HepG2 (cell line): ENCODE measurements around the gene CIITA. TPM values are rescaled to one million over a fixed set of nuclear protein-coding genes. Genes with fewer than 3 reads are reported as not detected.
A peak's percentile ranks its signal among the peaks of the same experiment; 100 is the strongest.

ENCODE experiments used
- FOXA3 ChIP-seq: IDR thresholded peaks from 2 replicates; pipeline ENCODE4 v1.6.1; 2016; ENCODE audit warnings: missing genetic modification reagents, missing compliant biosample characterization
- JARID2 ChIP-seq: sonication (generic); formaldehyde crosslinking; IDR thresholded peaks from 2 replicates; pipeline ENCODE4 v1.8.1; 2023; ENCODE audit warnings: missing genetic modification reagents, inconsistent platforms; ENCODE audit not compliant: insufficient replicate concordance
- NR2C2 ChIP-seq: sonication (generic); formaldehyde crosslinking; IDR thresholded peaks from 2 replicates; pipeline ENCODE4 v1.4.0; 2020; ENCODE audit warnings: missing genetic modification reagents, mild to moderate bottlenecking, moderate library complexity, borderline replicate concordance
- POGZ ChIP-seq: sonication (generic); formaldehyde crosslinking; IDR thresholded peaks from 2 replicates; pipeline ENCODE4 v1.4.0; 2020; ENCODE audit warnings: mild to moderate bottlenecking, missing genetic modification reagents
- RARG ChIP-seq: sonication (generic); formaldehyde crosslinking; IDR thresholded peaks from 2 replicates; pipeline ENCODE4 v1.4.0; 2020; ENCODE audit warnings: low read depth, mild to moderate bottlenecking, missing genetic modification reagents
- SRSF4 ChIP-seq: fragments of 200-400 bp; formaldehyde crosslinking; IDR thresholded peaks from one replicate; pipeline ENCODE4 v1.6.1; 2018; ENCODE audit warnings: mild to moderate bottlenecking, low read depth, low read length, moderate library complexity; ENCODE audit not compliant: poor library complexity, severe bottlenecking
- ZNF33B ChIP-seq: sonication (generic); formaldehyde crosslinking; IDR thresholded peaks from 2 replicates; pipeline ENCODE4 v1.5.1; 2020; ENCODE audit warnings: mild to moderate bottlenecking, missing genetic modification reagents
- ZNF343 ChIP-seq: sonication (generic); formaldehyde crosslinking; IDR thresholded peaks from 2 replicates; pipeline ENCODE4 v1.4.0; 2020; ENCODE audit warnings: mild to moderate bottlenecking, missing genetic modification reagents
- ZNF367 ChIP-seq: sonication (generic); formaldehyde crosslinking; IDR thresholded peaks from 2 replicates; pipeline ENCODE4 v1.4.0; 2020; ENCODE audit warnings: missing genetic modification reagents, borderline replicate concordance
- ZNF569 ChIP-seq: sonication (generic); formaldehyde crosslinking; IDR thresholded peaks from 2 replicates; pipeline ENCODE4 v1.5.0; 2020; ENCODE audit warnings: mild to moderate bottlenecking, missing genetic modification reagents, moderate library complexity, borderline replicate concordance
- ZNF607 ChIP-seq: sonication (generic); formaldehyde crosslinking; IDR thresholded peaks from 2 replicates; pipeline ENCODE4 v1.5.1; 2020; ENCODE audit warnings: missing genetic modification reagents, mild to moderate bottlenecking, borderline replicate concordance
- ZNF619 ChIP-seq: sonication (generic); formaldehyde crosslinking; IDR thresholded peaks from 2 replicates; pipeline ENCODE4 v1.4.0; 2020; ENCODE audit warnings: mild to moderate bottlenecking, missing genetic modification reagents
- ZNF768 ChIP-seq: sonication (generic); formaldehyde crosslinking; IDR thresholded peaks from 2 replicates; pipeline ENCODE4 v1.4.0; 2020; ENCODE audit warnings: missing genetic modification reagents
- ZSCAN29 ChIP-seq: sonication (generic); formaldehyde crosslinking; conservative IDR thresholded peaks from 2 replicates; pipeline ENCODE4 v1.4.0; 2020; ENCODE audit warnings: mild to moderate bottlenecking, missing genetic modification reagents
- polyA plus RNA-seq, 8 experiments: library from polyadenylated mRNA; depleted of rRNA in 3 of 8; stranded (reverse) in 7 of 8; unstranded in 1 of 8; fragments of >200 nt; fragmentation: Illumina TruSeq in 4 of 8; extraction: Trizol in 4 of 8; gene quantifications; 2 replicates each; pipeline versions ENCODE4 v1.2.1 to v1.2.3, GENCODE V29; 2011 to 2016; ENCODE audit warnings: low read depth in 4 of 8, missing spikeins in 1 of 8, mixed read lengths in 1 of 8; ENCODE audit not compliant: insufficient read depth in 1 of 8
- total RNA-seq, 5 experiments: library from RNA; depleted of rRNA; stranded (reverse); fragments of >200 nt; fragmentation: Illumina TruSeq; extraction: Trizol; gene quantifications; 2 replicates each; pipeline ENCODE4 v1.2.3, GENCODE V29; 2016; ENCODE audit warnings: low read depth in 1 of 5
- TF ChIP-seq, protein P1 (sequence below): sonication (generic); formaldehyde crosslinking; IDR thresholded peaks from 2 replicates; pipeline ENCODE4 v1.4.0; 2020; ENCODE audit warnings: mild to moderate bottlenecking, missing genetic modification reagents
- TF ChIP-seq, protein P2 (sequence below): sonication (generic); formaldehyde crosslinking; IDR thresholded peaks from 2 replicates; pipeline ENCODE4 v1.5.1; 2020; ENCODE audit warnings: missing genetic modification reagents, mild to moderate bottlenecking, borderline replicate concordance
- TF ChIP-seq, protein P3 (sequence below): sonication (generic); formaldehyde crosslinking; IDR thresholded peaks from 2 replicates; pipeline ENCODE4 v1.8.1; 2023; ENCODE audit warnings: missing genetic modification reagents, mild to moderate bottlenecking, borderline replicate concordance

Gene CIITA
- total and polyA plus RNA-seq, 2 of the 13 experiments (the other 11 are each of a cell fraction or from before 2014, with no cell fraction given) = 0.08 to 0.09 TPM

DNA sequence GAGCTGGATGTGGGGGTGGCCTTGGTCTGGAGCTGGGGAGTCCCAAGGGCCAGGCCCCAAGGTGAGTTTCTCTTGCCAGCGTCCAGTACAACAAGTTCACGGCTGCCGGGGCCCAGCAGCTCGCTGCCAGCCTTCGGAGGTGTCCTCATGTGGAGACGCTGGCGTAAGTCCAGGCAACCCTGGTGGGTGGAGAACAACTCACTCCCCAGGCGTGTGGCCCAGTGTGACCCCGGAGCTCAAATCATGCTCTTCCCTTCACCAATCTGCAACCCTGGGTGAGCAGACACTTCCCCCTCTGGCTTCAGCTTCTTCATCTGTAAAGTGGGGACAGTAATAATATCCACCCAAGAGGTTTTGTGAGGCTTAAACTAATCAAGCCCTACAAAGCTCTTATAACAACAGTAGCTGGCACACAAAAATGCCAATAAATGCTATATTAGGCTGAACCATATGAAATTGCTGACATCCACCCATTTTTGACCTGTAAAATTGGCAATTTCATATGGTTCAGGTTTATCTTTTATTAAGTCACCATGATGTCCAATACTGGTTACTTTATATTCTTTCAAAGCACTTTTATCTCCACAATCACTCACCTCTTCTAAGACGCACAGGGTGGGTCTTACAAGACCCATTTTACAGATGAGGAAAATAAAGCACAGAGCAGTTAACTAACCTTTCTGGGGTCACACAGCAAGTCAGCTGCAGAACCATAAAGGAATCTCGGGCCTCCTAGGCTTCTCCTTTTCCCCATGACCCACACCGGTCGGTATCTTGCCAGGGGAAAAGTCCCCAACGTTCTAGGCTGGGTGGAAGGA lies 45.5 kb downstream of the CIITA start (continued):
- TF ChIP-seq, protein P1, sequence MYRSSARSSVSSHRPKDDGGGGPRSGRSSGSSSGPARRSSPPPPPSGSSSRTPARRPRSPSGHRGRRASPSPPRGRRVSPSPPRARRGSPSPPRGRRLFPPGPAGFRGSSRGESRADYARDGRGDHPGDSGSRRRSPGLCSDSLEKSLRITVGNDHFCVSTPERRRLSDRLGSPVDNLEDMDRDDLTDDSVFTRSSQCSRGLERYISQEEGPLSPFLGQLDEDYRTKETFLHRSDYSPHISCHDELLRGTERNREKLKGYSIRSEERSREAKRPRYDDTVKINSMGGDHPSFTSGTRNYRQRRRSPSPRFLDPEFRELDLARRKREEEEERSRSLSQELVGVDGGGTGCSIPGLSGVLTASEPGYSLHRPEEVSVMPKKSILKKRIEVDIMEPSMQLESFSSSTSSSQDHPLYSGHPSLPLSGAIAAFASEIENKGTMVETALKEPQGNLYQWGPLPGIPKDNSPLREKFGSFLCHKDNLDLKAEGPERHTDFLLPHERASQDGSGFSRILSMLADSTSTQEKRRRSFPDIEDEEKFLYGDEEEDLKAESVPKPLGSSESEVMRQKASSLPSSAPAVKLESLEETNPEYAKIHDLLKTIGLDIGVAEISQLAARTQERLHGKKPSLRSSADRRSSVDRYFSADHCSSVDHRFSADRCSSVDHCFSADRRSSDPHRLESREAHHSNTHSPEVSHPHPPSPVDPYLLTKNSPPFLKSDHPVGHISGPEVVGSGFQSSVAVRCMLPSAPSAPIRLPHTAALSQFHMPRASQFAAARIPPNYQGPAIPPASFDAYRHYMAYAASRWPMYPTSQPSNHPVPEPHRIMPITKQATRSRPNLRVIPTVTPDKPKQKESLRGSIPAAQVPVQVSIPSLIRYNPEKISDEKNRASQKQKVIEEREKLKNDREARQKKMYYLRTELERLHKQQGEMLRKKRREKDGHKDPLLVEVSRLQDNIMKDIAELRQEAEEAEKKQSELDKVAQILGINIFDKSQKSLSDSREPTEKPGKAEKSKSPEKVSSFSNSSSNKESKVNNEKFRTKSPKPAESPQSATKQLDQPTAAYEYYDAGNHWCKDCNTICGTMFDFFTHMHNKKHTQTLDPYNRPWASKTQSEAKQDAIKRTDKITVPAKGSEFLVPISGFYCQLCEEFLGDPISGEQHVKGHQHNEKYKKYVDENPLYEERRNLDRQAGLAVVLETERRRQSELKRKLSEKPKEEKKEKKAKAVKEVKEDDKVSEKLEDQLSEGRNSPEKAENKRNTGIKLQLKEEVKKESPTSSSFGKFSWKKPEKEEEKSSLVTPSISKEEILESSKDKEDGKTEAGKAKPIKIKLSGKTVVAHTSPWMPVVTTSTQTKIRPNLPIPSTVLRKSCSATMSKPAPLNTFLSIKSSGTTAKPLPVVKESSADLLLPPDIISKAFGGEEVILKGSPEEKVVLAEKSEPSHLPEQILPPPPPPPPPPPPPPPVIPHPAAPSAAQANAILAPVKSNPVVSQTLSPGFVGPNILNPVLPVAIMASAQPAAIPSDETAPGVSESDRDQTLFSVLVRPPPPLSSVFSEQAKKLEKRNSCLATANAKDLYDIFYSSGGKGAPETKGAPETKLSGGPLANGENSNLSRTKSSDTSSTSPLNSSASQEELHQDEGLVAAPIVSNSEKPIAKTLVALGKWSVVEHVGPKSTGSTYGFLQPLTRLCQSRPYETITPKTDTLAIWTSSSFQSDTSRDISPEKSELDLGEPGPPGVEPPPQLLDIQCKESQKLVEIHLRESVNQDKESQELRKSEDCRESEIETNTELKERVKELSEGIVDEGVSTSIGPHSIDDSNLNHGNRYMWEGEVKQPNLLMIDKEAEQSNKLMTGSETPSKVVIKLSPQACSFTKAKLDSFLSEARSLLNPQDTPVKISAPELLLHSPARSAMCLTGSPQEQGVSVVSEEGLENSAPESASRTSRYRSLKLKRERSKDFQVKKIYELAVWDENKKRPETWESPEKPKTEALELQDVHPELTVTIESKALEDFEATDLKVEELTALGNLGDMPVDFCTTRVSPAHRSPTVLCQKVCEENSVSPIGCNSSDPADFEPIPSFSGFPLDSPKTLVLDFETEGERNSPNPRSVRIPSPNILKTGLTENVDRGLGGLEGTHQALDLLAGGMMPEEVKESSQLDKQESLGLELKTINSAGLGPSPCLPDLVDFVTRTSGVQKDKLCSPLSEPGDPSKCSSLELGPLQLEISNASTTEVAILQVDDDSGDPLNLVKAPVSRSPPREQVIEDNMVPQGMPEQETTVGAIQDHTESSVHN (CRISPR knock-in tag) = no peak
- TF ChIP-seq ZNF607 (CRISPR knock-in tag) (0 out of 2 replicates have a peak, but pooled peaks have one; percentile 13), POGZ (no peak), ZNF343 (CRISPR knock-in tag) (no peak), JARID2 (no peak), NR2C2 (CRISPR knock-in tag) (peak; percentile 24; the same call in 1 of the 2 replicates), FOXA3 (CRISPR knock-in tag) (0 out of 2 replicates have a peak, but pooled peaks have one; percentile 5), ZNF33B (CRISPR knock-in tag) (no peak), ZNF768 (peak; percentile 94), SRSF4 (no peak), ZNF367 (CRISPR knock-in tag) (no peak), ZNF619 (CRISPR knock-in tag) (no peak), ZNF569 (CRISPR knock-in tag) (no peak), ZSCAN29 (CRISPR knock-in tag) (no peak), RARG (CRISPR knock-in tag) (no peak)
- TF ChIP-seq, protein P2, sequence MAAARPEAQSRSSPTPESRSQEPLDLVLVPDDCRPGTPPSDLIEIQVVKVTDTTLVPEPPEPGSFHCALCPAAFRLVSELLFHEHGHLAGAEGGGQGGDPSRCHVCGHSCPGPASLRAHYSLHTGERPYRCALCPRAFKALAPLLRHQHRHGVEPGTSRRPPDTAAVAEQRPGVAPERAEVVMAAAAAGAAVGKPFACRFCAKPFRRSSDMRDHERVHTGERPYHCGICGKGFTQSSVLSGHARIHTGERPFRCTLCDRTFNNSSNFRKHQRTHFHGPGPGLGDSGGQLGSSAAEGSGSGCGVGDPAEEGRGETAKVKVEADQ = no peak
- TF ChIP-seq, protein P3, sequence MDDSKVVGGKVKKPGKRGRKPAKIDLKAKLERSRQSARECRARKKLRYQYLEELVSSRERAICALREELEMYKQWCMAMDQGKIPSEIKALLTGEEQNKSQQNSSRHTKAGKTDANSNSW (CRISPR knock-in tag) = no peak
